Limb (tissue), 2 donors: ENCODE measurements around the gene COMMD2.

Experiments used
- DNase-seq, 2 donors: peaks; one replicate each; pipeline ENCODE4 v3.0.0-alpha.2; 2016; ENCODE audit errors: extremely low spot score in 2 of 2

The COMMD2 gene

GRCh38 chr3:149705416-149705815 lies 46.9 kb downstream of the COMMD2 start:
- no peak for DNase-seq

- no peak for DNase-seq
Measured at GRCh38 chr3:149703466-149703865, 48.8 kb downstream of the COMMD2 start.

DNA sequence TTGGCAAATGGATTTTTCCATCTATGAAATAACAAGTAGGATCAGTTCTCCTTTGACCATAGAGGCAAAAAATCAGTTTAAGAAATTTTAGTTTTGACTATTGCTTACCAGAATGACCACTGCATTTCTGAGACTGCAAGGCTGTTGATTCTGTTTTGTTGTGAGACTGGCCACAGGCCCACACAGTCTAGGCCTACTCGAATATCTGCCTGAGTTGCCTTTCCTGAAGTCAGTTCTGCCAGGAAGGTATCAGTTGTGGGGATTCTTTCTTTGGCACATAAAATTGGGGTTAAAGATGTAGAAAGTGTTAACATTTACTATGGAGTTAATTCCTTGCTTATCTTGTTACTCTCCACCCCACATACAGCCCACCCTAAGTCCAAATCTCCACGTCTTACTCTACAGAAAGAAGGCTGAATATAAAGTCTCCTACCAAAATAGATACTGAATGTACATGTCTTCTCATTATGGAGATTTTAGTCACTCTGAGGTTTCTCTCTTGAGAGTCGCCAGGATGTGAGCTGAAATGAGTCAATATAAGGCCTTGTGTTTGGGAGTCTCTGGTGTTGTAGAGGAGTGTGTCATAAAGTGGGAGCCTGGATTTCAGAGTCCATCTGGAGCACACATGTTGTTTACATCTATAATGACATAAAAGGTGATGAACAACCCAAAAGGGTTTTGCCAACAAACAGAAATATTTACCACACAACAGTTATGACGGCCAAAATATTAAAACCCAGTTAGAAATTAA lies 49.4 kb downstream of the COMMD2 start:
- peak in 1 of 2 donors; percentile 42 for DNase-seq

DNA sequence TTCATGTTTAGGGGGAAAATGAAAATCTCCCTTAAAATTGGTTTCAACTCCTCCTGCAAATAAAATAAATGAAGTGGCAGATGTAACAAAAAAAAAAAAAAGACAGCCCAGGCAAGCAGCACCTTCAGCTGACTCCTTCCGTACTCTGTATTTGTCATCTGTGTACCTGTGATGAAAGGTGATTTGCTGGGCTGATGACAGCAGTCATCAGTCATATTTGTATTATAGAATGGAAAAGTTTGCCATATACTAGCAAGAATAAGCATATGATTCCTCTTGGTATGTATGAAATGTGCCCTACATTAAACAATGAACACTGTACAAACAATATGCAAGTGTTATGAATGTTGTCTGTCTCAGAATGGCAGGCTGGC lies 50.3 kb downstream of the COMMD2 start:
- DNase-seq = no peak

DNA sequence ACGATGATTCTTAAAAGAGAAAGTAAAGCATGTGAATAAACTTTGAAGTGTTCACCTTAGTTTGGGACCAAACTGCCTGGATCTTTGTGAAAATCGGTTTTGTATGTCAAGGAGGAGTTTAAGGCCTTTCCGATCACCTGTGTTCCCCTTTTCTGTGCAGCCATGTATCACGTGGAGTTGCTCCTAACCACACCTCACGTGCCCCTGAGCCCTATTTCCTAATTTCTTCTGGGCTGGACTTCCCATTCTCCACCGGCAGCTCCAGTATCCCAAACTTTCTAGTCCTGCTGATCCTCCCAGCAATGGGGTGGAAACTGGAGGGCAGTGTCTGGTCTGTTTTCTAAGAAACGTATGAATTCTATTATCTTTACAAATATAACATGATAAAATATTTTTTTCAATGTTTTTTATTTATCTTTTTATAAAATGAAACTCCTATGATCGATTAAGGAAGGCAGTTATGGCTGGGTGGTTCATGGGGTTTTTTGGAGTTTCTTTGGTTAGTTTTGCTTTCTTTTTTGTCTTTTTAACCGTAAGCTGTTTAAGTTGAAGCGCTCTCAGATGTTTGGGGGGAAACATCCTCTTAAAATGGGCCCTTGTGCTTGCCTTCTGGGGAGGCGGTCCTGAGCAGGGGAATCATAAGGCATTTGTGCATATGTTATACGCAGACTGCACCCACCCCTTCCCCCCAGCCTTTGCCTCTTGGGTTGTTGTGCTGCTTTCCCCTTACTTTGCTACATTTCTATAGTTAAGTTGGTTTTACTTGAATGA lies 50.9 kb downstream of the COMMD2 start:
- DNase-seq = no peak
